ENCODE measurements around the gene ORC5.

Gene ORC5

DNA sequence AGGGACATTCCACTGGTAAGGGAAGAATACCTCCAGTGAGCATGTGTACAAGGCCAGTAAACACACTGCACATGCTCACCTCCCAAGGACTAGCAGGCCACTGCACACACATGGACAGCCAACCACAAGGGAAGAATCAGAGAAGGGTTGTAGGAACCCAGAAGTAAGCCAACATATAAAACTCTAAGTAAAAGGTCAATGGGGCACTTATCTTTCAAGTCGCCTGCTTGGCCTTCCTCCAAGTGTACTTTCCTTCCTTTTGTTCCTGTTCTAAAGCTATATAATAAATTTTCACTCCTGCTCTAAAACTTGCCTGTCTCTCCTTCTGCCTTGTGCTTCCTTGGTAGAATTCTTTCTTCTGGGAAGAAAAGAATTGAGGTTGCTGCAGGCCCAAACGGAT, 33.0 kb downstream of the ORC5 start:
- no peak for DNase-seq (ENCODE audit: low read depth)
- no peak overlapping the region for H3K4me3 ChIP-seq (ENCODE audit: control insufficient read depth, low read depth, low read length)
- TF ChIP-seq CTCF (conservative IDR thresholded peaks at IDR 0.05; ENCODE audit: control insufficient read depth, insufficient read depth, low read depth, low read length), result no peak

DNA sequence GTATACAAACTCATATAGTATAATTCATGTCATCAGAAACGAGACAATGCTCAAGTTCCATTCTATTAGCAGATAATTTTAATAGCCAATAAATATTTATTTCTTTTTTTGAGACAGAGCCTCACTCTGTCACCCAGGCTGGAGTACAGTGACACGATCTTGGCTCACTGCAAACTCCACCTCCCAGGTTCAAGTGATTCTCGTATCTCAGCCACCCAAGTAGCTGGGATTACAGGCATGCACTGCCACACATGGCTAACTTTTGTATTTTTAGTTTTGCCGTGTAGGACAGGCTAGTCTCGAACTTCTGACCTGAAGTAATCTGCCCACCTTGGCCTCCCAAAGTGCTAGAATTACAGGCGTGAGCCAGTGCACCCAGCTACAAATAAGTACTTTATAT, 45.7 kb downstream of the ORC5 start:
- no peak for TF ChIP-seq CTCF (conservative IDR thresholded peaks at IDR 0.05; ENCODE audit: control insufficient read depth, insufficient read depth, low read depth, low read length)
- no peak for DNase-seq (ENCODE audit: low read depth)
- no peak overlapping the region for H3K4me3 ChIP-seq (ENCODE audit: control insufficient read depth, low read depth, low read length)

DNA sequence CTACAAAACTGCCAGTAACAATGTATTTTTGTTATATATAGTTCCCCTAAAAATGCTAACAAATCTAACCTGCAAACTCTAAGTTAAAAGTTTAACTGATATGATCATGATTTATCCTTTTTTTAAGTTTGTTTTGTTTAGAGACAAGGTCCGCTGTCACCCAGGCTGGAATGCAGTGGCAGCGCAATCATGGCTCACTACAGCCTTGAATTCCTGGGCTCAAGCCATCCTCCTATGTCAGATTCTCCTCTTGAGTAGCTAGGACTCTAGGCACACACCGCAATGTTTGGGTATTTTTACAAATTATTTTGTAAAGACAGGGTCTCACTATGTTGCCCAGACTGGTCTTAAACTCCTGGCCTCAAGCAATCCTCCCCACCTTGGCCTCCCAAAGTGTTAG, 46.6 kb downstream of the ORC5 start:
- no peak for DNase-seq (ENCODE audit: low read depth)
- TF ChIP-seq CTCF (conservative IDR thresholded peaks at IDR 0.05; ENCODE audit: control insufficient read depth, insufficient read depth, low read depth, low read length), result no peak

GRCh38 chr7:104160375-104160774, 47.4 kb downstream of the ORC5 start:
- peak; percentile 34 for TF ChIP-seq CTCF (conservative IDR thresholded peaks at IDR 0.05; ENCODE audit: control insufficient read depth, insufficient read depth, low read depth, low read length)
- H3K4me3 ChIP-seq (ENCODE audit: control insufficient read depth, low read depth, low read length), result no peak overlapping the region
- peak; percentile 41 for DNase-seq (ENCODE audit: low read depth)

More for the DNA sequence above, 46.6 kb downstream of the ORC5 start:
- H3K4me3 ChIP-seq (ENCODE audit: control insufficient read depth, low read depth, low read length), result no peak overlapping the region

DNA sequence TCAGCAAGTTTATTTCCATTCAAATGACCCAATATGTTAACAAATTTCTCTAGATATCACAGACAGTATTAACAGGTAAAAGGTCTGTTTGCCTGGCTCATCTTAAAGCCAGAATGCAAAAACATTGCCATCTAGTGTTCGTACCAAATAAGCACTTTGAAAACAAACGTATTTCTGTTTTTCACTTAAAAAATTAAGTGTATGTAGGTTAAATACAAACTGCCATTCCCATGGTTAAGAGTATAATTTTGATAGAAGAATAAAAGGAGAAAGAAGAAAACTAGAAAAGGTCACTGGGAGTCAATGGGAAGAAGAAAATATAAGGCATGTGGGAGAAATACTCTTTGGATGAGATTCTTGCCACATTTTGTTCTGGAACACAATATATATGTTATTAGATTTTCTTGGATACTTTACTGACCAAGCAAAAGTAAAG, 51.0 kb downstream of the ORC5 start:
- DNase-seq (ENCODE audit: low read depth), result peak; percentile 55
- TF ChIP-seq CTCF (conservative IDR thresholded peaks at IDR 0.05; ENCODE audit: control insufficient read depth, insufficient read depth, low read depth, low read length), result peak; percentile 75

GRCh38 chr7:104153287-104153686, 54.5 kb downstream of the ORC5 start:
- TF ChIP-seq CTCF (conservative IDR thresholded peaks at IDR 0.05; ENCODE audit: control insufficient read depth, insufficient read depth, low read depth, low read length), result no peak
- H3K4me3 ChIP-seq (ENCODE audit: control insufficient read depth, low read depth, low read length), result no peak overlapping the region
- no peak for DNase-seq (ENCODE audit: low read depth)

More for the DNA sequence above, 51.0 kb downstream of the ORC5 start:
- no peak overlapping the region for H3K4me3 ChIP-seq (ENCODE audit: control insufficient read depth, low read depth, low read length)

DNA sequence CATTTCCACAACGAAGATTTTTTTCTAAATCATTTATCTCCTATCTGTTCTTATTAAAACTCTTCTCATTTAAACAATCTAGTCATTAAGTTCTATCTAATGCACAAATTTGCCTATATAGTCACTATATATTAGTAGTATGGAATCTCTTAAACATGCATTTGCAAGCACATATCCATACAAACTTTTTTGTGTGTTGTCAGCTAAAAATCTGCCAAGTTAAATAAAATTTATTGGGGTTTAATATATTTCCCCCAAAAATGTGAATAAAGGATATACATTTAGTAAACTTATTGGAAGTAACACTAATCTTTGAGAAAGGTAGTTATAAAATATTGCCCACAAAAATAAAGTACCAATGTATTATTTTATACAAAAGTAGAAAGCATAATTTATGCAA, 55.3 kb downstream of the ORC5 start:
- no peak overlapping the region for H3K4me3 ChIP-seq (ENCODE audit: control insufficient read depth, low read depth, low read length)
- no peak for TF ChIP-seq CTCF (conservative IDR thresholded peaks at IDR 0.05; ENCODE audit: control insufficient read depth, insufficient read depth, low read depth, low read length)
- no peak for DNase-seq (ENCODE audit: low read depth)
